B cell (primary cell): ENCODE measurements around the gene SUGCT. TPM values are rescaled to one million over a fixed set of nuclear protein-coding genes. Genes with fewer than 3 reads are reported as not detected.

Experiments
- ATAC-seq: fragments of 200-7000 bp; cut with Tn5 transposase; one replicate; pipeline ENCODE4 v1.10.0; 2021; ENCODE audit warnings: low read depth, mild to moderate bottlenecking, moderate number of reproducible peaks, moderate library complexity
- CTCF ChIA-PET: fragments of 350-600 bp; sonication (Branson Sonifier 250); formaldehyde crosslinking; loops from one replicate; lab custom pipeline; 2021; ENCODE audit warnings: antibody characterized with exemption, inconsistent platforms; lab: Charles Lee
- POLR2A ChIA-PET: fragments of 350-600 bp; sonication (Branson Sonifier 250); formaldehyde crosslinking; loops from one replicate; lab custom pipeline; 2021; ENCODE audit warnings: antibody characterized with exemption; lab: Charles Lee
- DNase-seq: peaks from one replicate; pipeline ENCODE4 v3.0.0; 2013
- H2AFZ ChIP-seq: 2 replicates; pipeline ENCODE4 v1.6.1; 2012; ENCODE audit warnings: mild to moderate bottlenecking, low read depth, low read length; ENCODE audit not compliant: insufficient read depth, poor library complexity, severe bottlenecking
- H3K27ac ChIP-seq, 2 donors: 1 replicate in 1 of 2; 2 replicates in 1 of 2; pipeline ENCODE4 v1.5.1; 2012 to 2013; ENCODE audit warnings: low read length in 2 of 2, mild to moderate bottlenecking in 2 of 2, moderate library complexity in 1 of 2
- H3K27me3 ChIP-seq, 4 experiments: fragments of 200-600 bp in 1 of 4; sonication (generic) in 1 of 4; replicated peaks in 1 of 4; 1 replicate in 2 of 4; 2 replicates in 2 of 4; pipeline versions ENCODE4 v1.6.1 to v1.7.0; 2013 to 2016; ENCODE audit warnings: low read length in 3 of 4, mild to moderate bottlenecking in 2 of 4, mixed read lengths in 1 of 4, moderate library complexity in 1 of 4; ENCODE audit not compliant: insufficient read depth in 4 of 4, control insufficient read depth in 3 of 4; ENCODE audit errors: control extremely low read depth in 1 of 4
- H3K36me3 ChIP-seq, 2 experiments: replicated peaks in 1 of 2; 1 replicate in 1 of 2; 2 replicates in 1 of 2; pipeline versions ENCODE4 v1.6.1 to v1.7.1; 2013; ENCODE audit warnings: low read length in 1 of 2; ENCODE audit not compliant: insufficient read depth in 2 of 2, control insufficient read depth in 1 of 2; ENCODE audit errors: control extremely low read depth in 1 of 2, extremely low read depth in 1 of 2
- H3K4me1 ChIP-seq, 2 donors: fragments of 200-600 bp in 1 of 2; sonication (generic) in 1 of 2; 1 replicate in 1 of 2; 2 replicates in 1 of 2; pipeline versions ENCODE4 v1.5.1 to v1.6.1; 2013 to 2017; ENCODE audit warnings: low read length in 2 of 2; ENCODE audit not compliant: control insufficient read depth in 2 of 2, insufficient read depth in 2 of 2
- H3K4me2 ChIP-seq: replicated peaks from 2 replicates; pipeline ENCODE3; 2012; ENCODE audit warnings: mild to moderate bottlenecking, low read depth, low read length; ENCODE audit not compliant: poor library complexity, severe bottlenecking
- H3K4me3 ChIP-seq, 5 experiments: fragments of 200-600 bp in 1 of 5; sonication (generic) in 1 of 5; 1 replicate in 3 of 5; 2 replicates in 2 of 5; pipeline versions ENCODE4 v1.5.1 to v1.7.0; 2011 to 2016; ENCODE audit warnings: low read length in 4 of 5, mild to moderate bottlenecking in 4 of 5, low read depth in 2 of 5, control low read depth in 1 of 5, moderate library complexity in 1 of 5; ENCODE audit not compliant: insufficient read depth in 1 of 5; ENCODE audit errors: control extremely low read depth in 1 of 5, extremely low read depth in 1 of 5
- H3K79me2 ChIP-seq: fragments of 200-600 bp; sonication (generic); one replicate; pipeline ENCODE4 v1.6.0; 2016; ENCODE audit warnings: low read length; ENCODE audit not compliant: control insufficient read depth, insufficient read depth
- H3K9ac ChIP-seq: fragments of 200-600 bp; sonication (generic); 2 replicates; pipeline ENCODE4 v1.6.1; 2017; ENCODE audit warnings: mild to moderate bottlenecking, low read length, moderate library complexity
- H3K9me3 ChIP-seq, 3 donors: one replicate each; pipeline versions ENCODE4 v1.6.1 to v1.7.1; 2013; ENCODE audit warnings: low read length in 2 of 3; ENCODE audit not compliant: control insufficient read depth in 2 of 3, insufficient read depth in 1 of 3; ENCODE audit errors: control extremely low read depth in 1 of 3
- H4K20me1 ChIP-seq: 2 replicates; pipeline ENCODE4 v1.6.0; 2012; ENCODE audit warnings: mild to moderate bottlenecking, low read length; ENCODE audit not compliant: insufficient read depth, control insufficient read depth, poor library complexity, severe bottlenecking
- H3K27ac Mint-ChIP-seq: one replicate; pipeline ENCODE4 v1.8.0; 2021; ENCODE audit warnings: mixed read lengths
- H3K27me3 Mint-ChIP-seq: one replicate; pipeline ENCODE4 v1.8.0; 2021; ENCODE audit warnings: mixed read lengths
- H3K4me1 Mint-ChIP-seq: one replicate; pipeline ENCODE4 v1.8.0; 2021; ENCODE audit warnings: mixed read lengths
- H3K4me3 Mint-ChIP-seq: one replicate; pipeline ENCODE4 v1.8.0; 2021; ENCODE audit warnings: mixed read lengths
- H3K9me3 Mint-ChIP-seq: one replicate; pipeline ENCODE4 v1.8.0; 2022; ENCODE audit warnings: mixed read lengths; ENCODE audit not compliant: insufficient read depth
- EZH2 ChIP-seq: IDR thresholded peaks from 2 replicates; pipeline ENCODE4 v1.6.1; 2012; ENCODE audit warnings: borderline replicate concordance, low read depth, mild to moderate bottlenecking, moderate library complexity, low read length; ENCODE audit not compliant: insufficient read depth, poor library complexity, severe bottlenecking
- WGBS: methylation state at CpG from one replicate; pipeline ENCODE4 v1.1.5; 2013; ENCODE audit warnings: missing lambda C conversion rate; ENCODE audit not compliant: insufficient coverage; 5-methylcytosine and 5-hydroxymethylcytosine counted together
- intact Hi-C: fragments of 100-400 bp; cut with micrococcal nuclease; formaldehyde crosslinking; loops from one replicate; pipeline ENCODE4 v1.10.0; 2022
- polyA plus RNA-seq: library from polyadenylated mRNA; depleted of rRNA; stranded (reverse); fragments of >200 nt; gene quantifications from 2 replicates; pipeline ENCODE4 v1.2.3, GENCODE V29; 2012
- total RNA-seq, 2 donors: library from RNA; stranded (reverse); fragments of 120-200 nt in 1 of 2; gene quantifications; 1 replicate in 1 of 2; 2 replicates in 1 of 2; pipeline versions ENCODE4 v1.2.3 to v1.2.4, GENCODE V29; 2013 to 2022
- TF ChIP-seq, protein P1 (sequence below): fragments of 200-600 bp; IDR thresholded peaks from one replicate; pipeline ENCODE4 v1.8.0; 2022; ENCODE audit warnings: antibody characterized with exemption, mild to moderate bottlenecking

The SUGCT gene
- total and polyA plus RNA-seq, 2 donors (not counting 1 experiment from before 2014, with no cell fraction given): 0.19 to 0.86 TPM

DNA sequence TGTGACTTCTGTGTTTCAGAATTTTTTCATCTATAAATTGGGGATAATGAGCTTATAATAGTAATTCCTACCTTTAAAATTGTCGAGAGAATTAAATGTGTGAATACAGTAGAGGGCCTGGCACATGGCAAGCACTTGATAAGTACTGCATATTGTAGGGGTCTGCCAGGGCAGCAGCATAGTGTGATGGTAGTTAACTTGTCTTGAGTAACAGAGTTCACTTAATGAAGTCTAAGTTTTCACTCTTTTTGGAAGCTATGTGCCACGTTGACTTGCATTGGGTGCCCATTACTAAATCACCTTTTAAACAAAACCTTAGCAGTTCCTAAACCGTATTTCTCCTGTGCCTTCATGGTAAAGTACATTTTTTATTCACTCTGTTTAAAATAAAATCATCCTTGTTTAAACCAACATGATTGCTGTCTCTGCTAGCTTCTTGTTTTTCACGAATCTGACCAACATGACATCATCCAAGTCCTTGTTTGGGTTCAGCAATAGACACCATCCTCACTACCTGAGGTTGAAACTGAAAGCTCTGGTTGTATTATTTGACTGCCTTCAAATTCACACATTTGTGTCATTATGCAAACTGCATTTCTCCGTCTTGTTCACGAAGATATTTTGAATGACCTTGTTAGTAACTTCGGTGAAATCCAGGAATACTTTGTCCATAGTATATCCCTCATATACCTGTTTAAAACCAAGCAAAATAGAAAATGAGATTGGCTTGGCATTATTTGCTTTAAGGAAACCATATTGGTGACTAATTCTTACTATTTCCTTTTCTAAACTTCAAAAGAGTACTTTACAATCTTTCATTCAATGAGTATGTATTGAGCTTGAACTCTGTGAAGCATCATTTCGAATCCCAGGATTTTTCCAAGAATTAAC lies 340.2 kb downstream of the SUGCT start:
- ChIA-PET POLR2A (no interaction called here), CTCF (no interaction called here)
- Histone ChIP-seq H3K36me3 (no peaks in the 10 kb centered on the region), H3K4me2 (no peak overlapping the region), H3K4me1 (no peaks in the 10 kb centered on the region), H3K9ac (no peak overlapping the region), H3K9me3 (no peaks in the 10 kb centered on the region), H3K79me2 (no peaks in the 10 kb centered on the region), H2AFZ (no peak overlapping the region), H3K27me3 (no peaks in the 10 kb centered on the region), H4K20me1 (no peaks in the 10 kb centered on the region), H3K27ac (no peak overlapping the region), H3K4me3 (no peak overlapping the region)
- TF ChIP-seq EZH2: no peak
- TF ChIP-seq, protein P1, sequence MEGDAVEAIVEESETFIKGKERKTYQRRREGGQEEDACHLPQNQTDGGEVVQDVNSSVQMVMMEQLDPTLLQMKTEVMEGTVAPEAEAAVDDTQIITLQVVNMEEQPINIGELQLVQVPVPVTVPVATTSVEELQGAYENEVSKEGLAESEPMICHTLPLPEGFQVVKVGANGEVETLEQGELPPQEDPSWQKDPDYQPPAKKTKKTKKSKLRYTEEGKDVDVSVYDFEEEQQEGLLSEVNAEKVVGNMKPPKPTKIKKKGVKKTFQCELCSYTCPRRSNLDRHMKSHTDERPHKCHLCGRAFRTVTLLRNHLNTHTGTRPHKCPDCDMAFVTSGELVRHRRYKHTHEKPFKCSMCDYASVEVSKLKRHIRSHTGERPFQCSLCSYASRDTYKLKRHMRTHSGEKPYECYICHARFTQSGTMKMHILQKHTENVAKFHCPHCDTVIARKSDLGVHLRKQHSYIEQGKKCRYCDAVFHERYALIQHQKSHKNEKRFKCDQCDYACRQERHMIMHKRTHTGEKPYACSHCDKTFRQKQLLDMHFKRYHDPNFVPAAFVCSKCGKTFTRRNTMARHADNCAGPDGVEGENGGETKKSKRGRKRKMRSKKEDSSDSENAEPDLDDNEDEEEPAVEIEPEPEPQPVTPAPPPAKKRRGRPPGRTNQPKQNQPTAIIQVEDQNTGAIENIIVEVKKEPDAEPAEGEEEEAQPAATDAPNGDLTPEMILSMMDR: no peak
- DNase-seq (no peak), ATAC-seq (no peak)
- no peaks in the 10 kb centered on the region for H3K4me1 Mint-ChIP-seq
- H3K27me3 Mint-ChIP-seq: peaks cover 6% of the 10 kb centered on the region
- no peak overlapping the region for H3K27ac Mint-ChIP-seq
- H3K9me3 Mint-ChIP-seq: no peaks in the 10 kb centered on the region
- no peak overlapping the region for H3K4me3 Mint-ChIP-seq
- intact Hi-C loops: no loop called here
- WGBS: 69% methylated on average over 2 of the region's 8 CpGs

DNA sequence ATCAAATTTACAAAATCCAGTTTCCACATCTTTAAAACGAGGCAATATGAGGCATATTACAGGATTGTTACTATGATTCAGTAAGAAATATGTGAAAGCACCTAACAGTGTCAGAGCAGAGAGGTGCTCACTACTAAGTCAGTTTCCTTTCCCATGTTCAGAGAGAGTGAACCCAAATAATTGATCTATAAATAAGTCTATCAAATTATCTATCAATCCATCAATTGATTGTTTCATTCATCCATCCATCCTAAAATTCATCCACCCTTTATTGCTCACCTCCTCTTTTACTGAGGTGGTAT lies 340.8 kb downstream of the SUGCT start:
- H3K79me2 ChIP-seq: no peaks in the 10 kb centered on the region
- Mint-ChIP-seq H3K4me1 (no peaks in the 10 kb centered on the region), H3K4me3 (no peak overlapping the region), H3K27ac (no peak overlapping the region), H3K27me3 (no peaks in the 10 kb centered on the region), H3K9me3 (no peaks in the 10 kb centered on the region)
- ATAC-seq (no peak), DNase-seq (no peak)
- POLR2A ChIA-PET: no interaction called here
- WGBS: no CpG with 5 or more reads among the region's 1 CpG
- intact Hi-C loops: no loop called here
- CTCF ChIA-PET: no interaction called here
- H3K27me3 ChIP-seq: no peaks in the 10 kb centered on the region
- H2AFZ ChIP-seq: no peak overlapping the region
- no peak overlapping the region for H3K9ac ChIP-seq
- H4K20me1 ChIP-seq: no peaks in the 10 kb centered on the region
- H3K9me3 ChIP-seq: no peaks in the 10 kb centered on the region
- no peaks in the 10 kb centered on the region for H3K36me3 ChIP-seq
- H3K27ac ChIP-seq: no peak overlapping the region
- no peaks in the 10 kb centered on the region for H3K4me1 ChIP-seq
- H3K4me2 ChIP-seq: no peak overlapping the region
- no peak overlapping the region for H3K4me3 ChIP-seq
- TF ChIP-seq, protein P1: no peak
- no peak for TF ChIP-seq EZH2
